ENCODE data around the gene SMCR8.
A peak's percentile ranks its signal among the peaks of the same experiment; 100 is the strongest.
"Not testable (repeated sequence)": the region's sequence is repeated elsewhere in the genome, so short reads cannot be mapped to it uniquely, and the experiment has no call there.

SMCR8 gene

DNA sequence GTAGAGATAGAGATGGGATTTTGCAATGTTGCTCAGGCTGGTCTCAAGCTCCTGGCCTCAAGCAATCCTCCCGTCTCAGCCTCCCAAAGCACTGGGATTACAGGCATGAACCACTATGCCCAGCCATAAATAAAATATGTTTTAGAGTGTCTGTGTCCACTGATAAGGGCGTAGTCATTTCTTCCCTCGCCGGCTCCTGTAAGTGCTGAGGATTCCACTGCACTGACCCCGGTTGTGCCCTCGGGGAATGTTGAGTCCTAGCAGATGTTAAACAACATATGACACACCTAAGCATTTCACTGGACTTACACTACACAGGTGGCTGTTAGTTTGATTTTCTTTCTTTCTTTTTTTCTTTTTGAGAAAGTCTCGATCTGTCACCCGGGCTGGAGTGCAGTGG, 53.9 kb downstream of the SMCR8 start:
- in situ Hi-C loops (cut with MboI; ENCODE audit: low sequenced_read_pairs, unreplicated experiment) = no loop called here

GRCh38 chr17:18370761-18371160, 55.7 kb downstream of the SMCR8 start:
- in situ Hi-C loops (cut with MboI; ENCODE audit: low sequenced_read_pairs, unreplicated experiment) = no loop called here

More for the DNA sequence above, 53.9 kb downstream of the SMCR8 start:
- TF ChIP-seq, protein P1, sequence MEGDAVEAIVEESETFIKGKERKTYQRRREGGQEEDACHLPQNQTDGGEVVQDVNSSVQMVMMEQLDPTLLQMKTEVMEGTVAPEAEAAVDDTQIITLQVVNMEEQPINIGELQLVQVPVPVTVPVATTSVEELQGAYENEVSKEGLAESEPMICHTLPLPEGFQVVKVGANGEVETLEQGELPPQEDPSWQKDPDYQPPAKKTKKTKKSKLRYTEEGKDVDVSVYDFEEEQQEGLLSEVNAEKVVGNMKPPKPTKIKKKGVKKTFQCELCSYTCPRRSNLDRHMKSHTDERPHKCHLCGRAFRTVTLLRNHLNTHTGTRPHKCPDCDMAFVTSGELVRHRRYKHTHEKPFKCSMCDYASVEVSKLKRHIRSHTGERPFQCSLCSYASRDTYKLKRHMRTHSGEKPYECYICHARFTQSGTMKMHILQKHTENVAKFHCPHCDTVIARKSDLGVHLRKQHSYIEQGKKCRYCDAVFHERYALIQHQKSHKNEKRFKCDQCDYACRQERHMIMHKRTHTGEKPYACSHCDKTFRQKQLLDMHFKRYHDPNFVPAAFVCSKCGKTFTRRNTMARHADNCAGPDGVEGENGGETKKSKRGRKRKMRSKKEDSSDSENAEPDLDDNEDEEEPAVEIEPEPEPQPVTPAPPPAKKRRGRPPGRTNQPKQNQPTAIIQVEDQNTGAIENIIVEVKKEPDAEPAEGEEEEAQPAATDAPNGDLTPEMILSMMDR (IDR thresholded peaks at IDR 0.05; ENCODE audit: borderline replicate concordance, control extremely low read depth, extremely low read depth, insufficient read depth, missing control alignments) = no peak
- no peak for DNase-seq (ENCODE audit: low spot score)

GRCh38 chr17:18371455-18371854, 56.4 kb downstream of the SMCR8 start:
- in situ Hi-C loops (cut with MboI; ENCODE audit: low sequenced_read_pairs, unreplicated experiment) = no loop called here
- peak; percentile 32 for DNase-seq (ENCODE audit: low spot score)
- TF ChIP-seq, protein P1 (IDR thresholded peaks at IDR 0.05; ENCODE audit: borderline replicate concordance, control extremely low read depth, extremely low read depth, insufficient read depth, missing control alignments) = no peak

More at GRCh38 chr17:18370761-18371160, 55.7 kb downstream of the SMCR8 start:
- TF ChIP-seq, protein P1 (IDR thresholded peaks at IDR 0.05; ENCODE audit: borderline replicate concordance, control extremely low read depth, extremely low read depth, insufficient read depth, missing control alignments) = no peak
- no peak for DNase-seq (ENCODE audit: low spot score)

- in situ Hi-C loops (cut with MboI; ENCODE audit: low sequenced_read_pairs, unreplicated experiment); DNase-seq (ENCODE audit: low spot score): not testable (repeated sequence)
These were observed 58.1 kb downstream of the SMCR8 start for GRCh38 chr17:18373181-18373580.

DNA sequence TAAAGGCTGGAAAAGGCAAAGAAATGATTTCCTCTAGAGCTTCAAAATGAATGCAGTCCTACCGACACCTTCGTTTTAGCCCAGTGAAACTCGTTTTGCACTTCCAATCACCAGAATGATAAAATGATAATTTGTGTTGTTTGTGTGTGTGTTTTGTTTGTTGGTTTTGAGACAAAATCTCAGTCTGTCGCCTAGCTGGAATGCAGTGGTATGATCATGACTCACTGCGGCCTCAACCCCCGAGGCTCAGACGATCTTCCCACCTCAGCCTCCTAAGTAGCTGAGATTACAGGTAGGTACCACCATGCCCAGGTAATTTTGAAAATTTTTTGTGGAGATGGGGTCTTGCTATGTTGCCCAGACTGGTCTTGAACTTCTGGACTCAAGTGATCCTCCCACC, 59.1 kb downstream of the SMCR8 start:
- TF ChIP-seq, protein P1 (IDR thresholded peaks at IDR 0.05; ENCODE audit: borderline replicate concordance, control extremely low read depth, extremely low read depth, insufficient read depth, missing control alignments) = no peak
- DNase-seq (ENCODE audit: low spot score) = no peak
- in situ Hi-C loops (cut with MboI; ENCODE audit: low sequenced_read_pairs, unreplicated experiment) = no loop called here
